Measurements from ENCODE around the gene GLMP.

Gene GLMP

GRCh38 chr1:156289857-156290256, 5.6 kb downstream of the GLMP start:
- in situ Hi-C loops (cut with MboI; ENCODE audit: low sequenced_read_pairs), result no loop called here

- in situ Hi-C loops (cut with MboI; ENCODE audit: low sequenced_read_pairs), result no loop called here
These were observed 9.4 kb downstream of the GLMP start for GRCh38 chr1:156286061-156286460.

- in situ Hi-C loops (cut with MboI; ENCODE audit: low sequenced_read_pairs), result no loop called here
These were observed 10.0 kb downstream of the GLMP start for GRCh38 chr1:156285437-156285836.

GRCh38 chr1:156284757-156285156, 10.7 kb downstream of the GLMP start:
- in situ Hi-C loops (cut with MboI; ENCODE audit: low sequenced_read_pairs), result no loop called here

- in situ Hi-C loops (cut with MboI; ENCODE audit: low sequenced_read_pairs), result no loop called here
These were observed 11.4 kb downstream of the GLMP start, which contains the start of gene TMEM79 for GRCh38 chr1:156284112-156284511. Gene TMEM79 (plus strand): TSS chr1:156284325. CDS start chr1:156285227, 902 bp downstream.

GRCh38 chr1:156283521-156283920, 12.0 kb downstream of the GLMP start:
- in situ Hi-C loops (cut with MboI; ENCODE audit: low sequenced_read_pairs), result no loop called here

GRCh38 chr1:156282479-156283222, 12.8 kb downstream of the GLMP start, which contains the start of gene SMG5:
Gene SMG5 (minus strand): TSS chr1:156282825. CDS start chr1:156282680, 145 bp downstream.
- in situ Hi-C loops (cut with MboI; ENCODE audit: low sequenced_read_pairs), result no loop called here

GRCh38 chr1:156281693-156282478, 13.6 kb downstream of the GLMP start:
- in situ Hi-C loops (cut with MboI; ENCODE audit: low sequenced_read_pairs), result no loop called here

- in situ Hi-C loops (cut with MboI; ENCODE audit: low sequenced_read_pairs), result no loop called here
These were observed 14.2 kb downstream of the GLMP start for GRCh38 chr1:156281281-156281680.

- in situ Hi-C loops (cut with MboI; ENCODE audit: low sequenced_read_pairs), result no loop called here
These were observed 15.6 kb downstream of the GLMP start for GRCh38 chr1:156279837-156280236.

GRCh38 chr1:156276966-156277381, 18.5 kb downstream of the GLMP start:
- in situ Hi-C loops (cut with MboI; ENCODE audit: low sequenced_read_pairs), result no loop called here

GRCh38 chr1:156276532-156276931, 18.9 kb downstream of the GLMP start:
- in situ Hi-C loops (cut with MboI; ENCODE audit: low sequenced_read_pairs), result no loop called here

GRCh38 chr1:156270314-156270713, 25.2 kb downstream of the GLMP start:
- in situ Hi-C loops (cut with MboI; ENCODE audit: low sequenced_read_pairs), result no loop called here

GRCh38 chr1:156268336-156268735, 27.1 kb downstream of the GLMP start:
- in situ Hi-C loops (cut with MboI; ENCODE audit: low sequenced_read_pairs), result no loop called here

- in situ Hi-C loops (cut with MboI; ENCODE audit: low sequenced_read_pairs), result no loop called here
These were observed 29.4 kb downstream of the GLMP start for GRCh38 chr1:156266051-156266450.

GRCh38 chr1:156263288-156263655, 32.2 kb downstream of the GLMP start:
- in situ Hi-C loops (cut with MboI; ENCODE audit: low sequenced_read_pairs), result no loop called here

GRCh38 chr1:156262461-156263287, 32.8 kb downstream of the GLMP start:
- in situ Hi-C loops (cut with MboI; ENCODE audit: low sequenced_read_pairs), result no loop called here

- in situ Hi-C loops (cut with MboI; ENCODE audit: low sequenced_read_pairs), result no loop called here
These were observed 34.6 kb downstream of the GLMP start for GRCh38 chr1:156260896-156261295.

- in situ Hi-C loops (cut with MboI; ENCODE audit: low sequenced_read_pairs), result no loop called here
These were observed 35.7 kb downstream of the GLMP start for GRCh38 chr1:156259805-156260204.

GRCh38 chr1:156258859-156259258, 36.6 kb downstream of the GLMP start:
- in situ Hi-C loops (cut with MboI; ENCODE audit: low sequenced_read_pairs), result no loop called here

GRCh38 chr1:156257711-156258110, 37.8 kb downstream of the GLMP start:
- in situ Hi-C loops (cut with MboI; ENCODE audit: low sequenced_read_pairs), result no loop called here
